ENCODE data around the gene TMCC3.

The TMCC3 gene

GRCh38 chr12:94663702-94664101, 13.3 kb upstream of the TMCC3 start:
- H3K4me3 ChIP-seq = no peak overlapping the region
- H3K36me3 ChIP-seq (replicated peaks) = no peaks in the 10 kb centered on the region
- DNase-seq (ENCODE audit: low spot score in 2 of 2) = no peak
- in situ Hi-C loops (cut with MboI; ENCODE audit: low sequenced_read_pairs) = no loop called here
- H3K27me3 ChIP-seq (ENCODE audit: low read depth) = no peaks in the 10 kb centered on the region
- peaks cover 12% of the 10 kb centered on the region for H3K4me1 ChIP-seq
- H3K9me3 ChIP-seq = no peaks in the 10 kb centered on the region

DNA sequence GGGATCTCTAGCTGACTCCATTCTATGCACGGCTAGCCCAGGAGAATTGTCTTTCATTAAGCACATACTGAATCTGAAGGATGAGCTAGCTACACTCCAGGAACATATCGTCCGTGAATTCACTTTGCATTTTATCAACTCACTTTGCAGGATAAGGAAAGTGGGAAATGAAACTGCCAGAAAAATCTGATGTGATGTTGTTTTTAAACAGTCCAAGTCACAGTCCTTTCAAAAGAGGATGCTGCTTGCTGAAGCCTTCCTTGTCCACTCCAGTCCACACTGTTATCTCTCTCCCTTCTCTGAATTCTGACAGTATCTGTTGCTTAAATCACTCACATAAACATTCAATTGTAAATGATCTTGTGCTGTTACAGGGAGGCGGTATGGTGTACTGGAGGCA, 12.7 kb upstream of the TMCC3 start:
- in situ Hi-C loops (cut with MboI; ENCODE audit: low sequenced_read_pairs) = no loop called here
- Histone ChIP-seq H3K9me3 (no peaks in the 10 kb centered on the region), H3K36me3 (replicated peaks) (no peaks in the 10 kb centered on the region), H3K27me3 (ENCODE audit: low read depth) (no peaks in the 10 kb centered on the region), H3K4me1 (peaks cover 12% of the 10 kb centered on the region), H3K4me3 (no peak overlapping the region)
- no peak for DNase-seq (ENCODE audit: low spot score in 2 of 2)

DNA sequence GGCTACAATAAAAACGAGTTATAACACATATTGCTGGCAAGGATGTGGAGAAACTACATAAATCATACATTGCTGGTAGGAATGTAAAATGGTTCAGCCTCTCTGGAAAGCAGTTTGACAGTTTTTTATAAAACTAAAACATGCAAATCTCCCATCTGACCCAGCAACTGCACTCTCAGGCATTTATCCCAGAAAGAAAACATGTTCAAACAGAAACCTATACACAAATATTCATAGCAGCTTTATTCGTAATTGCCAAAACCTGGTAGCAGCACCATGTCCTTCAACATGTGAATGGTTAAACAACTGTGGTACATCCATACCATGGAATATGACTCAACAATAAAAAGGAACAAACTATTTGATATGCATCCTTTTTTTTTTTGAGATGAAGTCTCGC, 10.1 kb upstream of the TMCC3 start:
- in situ Hi-C loops (cut with MboI; ENCODE audit: low sequenced_read_pairs) = no loop called here
- H3K4me3 ChIP-seq = no peak overlapping the region
- no peaks in the 10 kb centered on the region for H3K36me3 ChIP-seq (replicated peaks)
- H3K9me3 ChIP-seq = no peaks in the 10 kb centered on the region
- DNase-seq (ENCODE audit: low spot score in 2 of 2) = no peak
- H3K4me1 ChIP-seq = no peaks in the 10 kb centered on the region
- no peaks in the 10 kb centered on the region for H3K27me3 ChIP-seq (ENCODE audit: low read depth)

DNA sequence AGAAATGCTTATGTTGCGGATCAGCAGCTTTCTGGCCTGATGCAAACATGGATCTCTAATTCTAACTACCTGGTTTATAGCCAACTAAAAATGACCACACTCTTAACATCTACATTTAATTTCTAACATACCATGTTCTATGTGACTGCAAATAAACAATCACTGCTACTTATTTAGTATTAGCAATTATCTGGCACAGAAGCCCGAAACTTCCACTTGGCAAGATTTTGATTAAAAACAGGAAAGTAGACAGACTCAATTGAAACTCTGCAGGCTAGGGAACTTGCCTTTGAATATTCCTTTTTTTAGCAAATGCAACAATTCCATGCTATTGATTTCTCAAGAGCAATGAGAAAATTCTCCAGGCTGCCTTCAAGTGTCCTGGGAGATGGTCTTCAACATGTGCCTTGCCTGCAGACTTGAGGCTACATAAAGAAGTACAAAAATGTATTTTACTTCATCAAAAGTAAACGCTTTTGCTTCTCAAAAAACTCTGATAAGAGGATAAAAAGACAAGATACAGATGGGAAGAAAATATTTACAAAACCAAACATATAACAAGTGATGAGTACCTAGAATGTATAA, 9.1 kb upstream of the TMCC3 start:
- H3K36me3 ChIP-seq (replicated peaks) = no peaks in the 10 kb centered on the region
- no peak overlapping the region for H3K4me3 ChIP-seq
- in situ Hi-C loops (cut with MboI; ENCODE audit: low sequenced_read_pairs) = no loop called here
- H3K4me1 ChIP-seq = no peaks in the 10 kb centered on the region; the same call in 1 of the 2 replicates
- H3K27me3 ChIP-seq (ENCODE audit: low read depth) = no peaks in the 10 kb centered on the region
- DNase-seq (ENCODE audit: low spot score in 2 of 2) = no peak
- no peaks in the 10 kb centered on the region for H3K9me3 ChIP-seq

GRCh38 chr12:94658931-94659330, 8.6 kb upstream of the TMCC3 start:
- Histone ChIP-seq H3K4me1 (no peaks in the 10 kb centered on the region; the same call in 1 of the 2 replicates), H3K4me3 (no peak overlapping the region), H3K27me3 (ENCODE audit: low read depth) (no peaks in the 10 kb centered on the region), H3K36me3 (replicated peaks) (no peaks in the 10 kb centered on the region), H3K9me3 (no peaks in the 10 kb centered on the region)
- in situ Hi-C loops (cut with MboI; ENCODE audit: low sequenced_read_pairs) = no loop called here
- no peak for DNase-seq (ENCODE audit: low spot score in 2 of 2)

DNA sequence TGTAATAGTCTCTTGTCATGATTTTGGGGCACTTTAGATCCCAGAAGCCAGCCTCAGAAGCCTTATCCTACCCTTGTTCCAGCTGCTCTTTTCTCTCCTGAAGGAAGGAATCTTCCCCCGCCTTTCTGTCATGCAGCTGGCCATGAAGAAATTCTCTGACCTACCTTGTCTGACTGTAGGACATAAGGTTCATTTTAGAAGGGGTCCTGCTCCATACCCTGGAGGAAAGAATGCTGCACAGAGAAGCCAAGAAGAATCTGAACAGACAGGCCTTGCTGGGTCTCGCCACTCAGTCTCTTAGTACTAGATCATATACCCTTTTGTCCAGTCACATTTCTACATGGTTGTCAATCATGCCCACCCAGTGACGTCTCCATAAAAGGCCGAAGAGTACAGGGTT, 6.2 kb upstream of the TMCC3 start:
- no peak for DNase-seq (ENCODE audit: low spot score in 2 of 2)
- Histone ChIP-seq H3K4me3 (no peak overlapping the region), H3K4me1 (no peaks in the 10 kb centered on the region; the same call in 1 of the 2 replicates), H3K27me3 (ENCODE audit: low read depth) (no peaks in the 10 kb centered on the region), H3K9me3 (no peaks in the 10 kb centered on the region), H3K36me3 (replicated peaks) (no peaks in the 10 kb centered on the region)
- in situ Hi-C loops (cut with MboI; ENCODE audit: low sequenced_read_pairs) = no loop called here

DNA sequence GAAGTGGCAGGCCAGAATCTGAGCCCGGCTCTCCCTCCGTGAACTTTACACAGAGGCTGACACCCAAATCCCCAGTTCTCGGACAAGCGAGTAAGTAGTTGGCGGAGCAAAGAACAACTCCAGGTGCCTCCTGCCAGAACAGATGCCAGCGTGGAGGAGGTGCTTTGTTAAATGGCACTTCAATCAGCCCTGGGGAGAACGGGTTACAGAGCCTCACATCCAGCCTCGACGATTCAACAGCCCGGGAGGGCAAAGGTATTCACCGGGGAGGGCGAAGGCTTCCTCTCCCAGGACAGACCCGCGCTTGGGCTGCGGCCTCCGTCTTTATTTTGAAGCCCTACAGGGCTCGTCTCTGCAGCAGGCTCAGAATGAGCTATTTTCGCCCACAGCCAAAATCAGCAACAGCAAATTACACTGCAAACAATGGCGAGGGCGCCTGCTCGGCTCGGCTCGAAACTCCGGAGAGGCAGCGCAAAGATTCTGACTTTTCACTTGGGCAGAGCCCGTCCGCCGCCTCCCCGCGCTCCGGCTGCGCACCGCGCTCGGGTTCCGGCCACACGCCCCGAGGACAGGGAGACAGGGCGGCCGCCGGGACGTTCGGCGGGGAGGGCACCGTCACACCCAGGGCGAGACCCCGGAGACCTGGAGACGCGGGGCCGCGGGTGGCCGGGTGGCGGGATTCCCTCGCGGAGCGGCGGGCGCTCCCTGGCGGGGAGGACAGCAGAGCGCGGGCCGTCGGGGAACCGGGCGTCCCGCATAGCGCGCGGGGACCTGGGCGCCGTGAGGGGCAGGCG, 811 bp downstream of the TMCC3 start:
- DNase-seq (ENCODE audit: low spot score in 2 of 2) = peak in 1 of 2 experiments; percentile 64
- H3K9me3 ChIP-seq = no peaks in the 10 kb centered on the region; the same call in 1 of the 2 replicates
- H3K4me1 ChIP-seq = peaks cover 15% of the 10 kb centered on the region
- H3K36me3 ChIP-seq (replicated peaks) = no peaks in the 10 kb centered on the region; the same call in 1 of the 2 replicates
- in situ Hi-C loops (cut with MboI; ENCODE audit: low sequenced_read_pairs) = no loop called here
- H3K4me3 ChIP-seq = peak overlapping the region; percentile 59
- H3K27me3 ChIP-seq (ENCODE audit: low read depth) = no peaks in the 10 kb centered on the region

DNA sequence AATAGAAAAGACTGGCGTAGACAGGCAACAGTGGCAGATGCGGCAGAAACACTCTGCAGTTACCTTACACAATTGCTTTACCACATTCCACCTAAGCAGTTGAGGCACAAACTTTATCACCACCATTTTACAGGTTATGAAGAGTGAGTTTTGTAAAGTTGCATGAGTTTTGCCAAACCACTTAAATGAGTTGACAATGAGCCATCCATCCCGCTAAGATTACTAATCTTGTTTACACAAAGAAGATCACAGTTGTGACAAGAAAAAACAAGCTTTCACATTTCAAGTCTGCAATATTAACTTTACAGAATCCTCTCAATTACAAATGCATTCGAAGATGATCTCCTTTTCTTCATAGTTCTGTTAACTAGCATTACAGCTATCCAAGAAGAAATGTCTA, 1.8 kb downstream of the TMCC3 start:
- in situ Hi-C loops (cut with MboI; ENCODE audit: low sequenced_read_pairs) = no loop called here
- Histone ChIP-seq H3K36me3 (replicated peaks) (no peaks in the 10 kb centered on the region; the same call in 1 of the 2 replicates), H3K27me3 (ENCODE audit: low read depth) (no peaks in the 10 kb centered on the region), H3K4me3 (peak overlapping the region; percentile 59), H3K9me3 (no peaks in the 10 kb centered on the region; the same call in 1 of the 2 replicates), H3K4me1 (peaks cover 15% of the 10 kb centered on the region)
- DNase-seq (ENCODE audit: low spot score in 2 of 2) = no peak

DNA sequence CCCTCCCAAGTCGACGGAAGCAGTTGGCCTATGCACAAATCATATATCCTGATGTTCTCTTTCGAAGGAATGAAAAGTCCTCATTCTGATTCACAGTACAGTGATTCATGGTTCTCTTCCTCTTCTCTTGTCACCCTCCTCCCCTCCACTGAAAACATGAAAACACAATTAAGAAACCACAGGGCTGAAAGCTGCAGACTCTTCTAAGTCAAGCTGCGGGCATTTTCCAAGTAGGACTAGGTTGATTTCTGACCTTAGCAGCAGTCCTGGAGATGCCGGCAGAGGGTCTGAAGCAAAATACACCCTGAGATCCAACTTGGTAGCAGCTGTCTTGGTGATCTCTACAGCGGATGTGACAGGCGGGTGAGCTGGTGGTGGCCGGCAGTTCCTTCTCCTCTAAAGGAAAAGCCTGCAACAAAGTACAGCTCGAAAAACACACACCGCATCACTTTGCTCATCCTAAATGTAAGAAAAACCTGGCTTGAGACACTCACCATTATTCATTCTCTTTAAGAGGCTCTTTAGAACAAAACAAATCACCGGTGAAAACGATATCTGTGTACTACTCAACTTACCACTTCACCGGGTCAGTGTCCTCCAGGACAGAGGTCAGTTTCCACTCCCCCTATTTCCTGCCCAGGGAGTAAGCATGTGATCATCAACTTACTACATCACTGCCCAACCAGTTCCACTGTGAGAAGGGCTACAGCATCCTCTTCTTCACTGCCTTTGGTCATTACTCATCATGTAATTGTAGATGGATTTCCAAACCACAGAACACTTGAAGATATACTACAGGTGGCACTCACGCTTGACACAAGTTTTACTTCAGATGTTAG, 6.0 kb downstream of the TMCC3 start:
- DNase-seq (ENCODE audit: low spot score in 2 of 2) = no peak
- no peak overlapping the region for H3K4me3 ChIP-seq
- no peaks in the 10 kb centered on the region for H3K27me3 ChIP-seq (ENCODE audit: low read depth)
- peaks cover 15% of the 10 kb centered on the region for H3K4me1 ChIP-seq
- H3K36me3 ChIP-seq (replicated peaks) = no peaks in the 10 kb centered on the region; the same call in 1 of the 2 replicates
- in situ Hi-C loops (cut with MboI; ENCODE audit: low sequenced_read_pairs) = no loop called here
- H3K9me3 ChIP-seq = no peaks in the 10 kb centered on the region

- no peak for DNase-seq (ENCODE audit: low spot score in 2 of 2)
Measured at GRCh38 chr12:94643606-94644005, 6.8 kb downstream of the TMCC3 start.

DNA sequence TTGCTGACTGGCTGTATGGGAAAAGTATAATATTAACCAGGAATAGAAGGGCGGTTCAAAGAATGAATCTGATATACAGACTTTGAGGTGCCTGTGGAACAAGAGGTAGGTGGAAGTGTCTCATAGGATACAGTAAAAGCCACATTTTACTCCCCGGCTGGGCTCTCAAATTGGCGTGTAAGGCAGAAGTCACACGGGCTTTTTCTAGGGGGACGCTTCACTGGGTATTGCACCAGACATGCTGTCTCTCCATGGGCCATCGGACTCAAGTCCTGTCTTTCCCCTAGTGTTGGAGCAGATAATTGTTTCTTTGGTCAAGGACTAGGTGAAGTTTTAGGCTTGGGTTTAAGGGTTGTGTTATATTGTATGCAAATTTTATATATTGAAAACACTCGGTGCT, 9.1 kb downstream of the TMCC3 start:
- Histone ChIP-seq H3K27me3 (ENCODE audit: low read depth) (no peaks in the 10 kb centered on the region), H3K36me3 (replicated peaks) (no peaks in the 10 kb centered on the region; the same call in 1 of the 2 replicates), H3K9me3 (no peaks in the 10 kb centered on the region), H3K4me3 (no peak overlapping the region), H3K4me1 (no peaks in the 10 kb centered on the region)
- DNase-seq (ENCODE audit: low spot score in 2 of 2) = no peak
- in situ Hi-C loops (cut with MboI; ENCODE audit: low sequenced_read_pairs) = no loop called here

More at GRCh38 chr12:94643606-94644005, 6.8 kb downstream of the TMCC3 start:
- in situ Hi-C loops (cut with MboI; ENCODE audit: low sequenced_read_pairs) = no loop called here
- Histone ChIP-seq H3K4me1 (peaks cover 11% of the 10 kb centered on the region), H3K4me3 (no peak overlapping the region), H3K9me3 (no peaks in the 10 kb centered on the region), H3K27me3 (ENCODE audit: low read depth) (no peaks in the 10 kb centered on the region), H3K36me3 (replicated peaks) (no peaks in the 10 kb centered on the region; the same call in 1 of the 2 replicates)

DNA sequence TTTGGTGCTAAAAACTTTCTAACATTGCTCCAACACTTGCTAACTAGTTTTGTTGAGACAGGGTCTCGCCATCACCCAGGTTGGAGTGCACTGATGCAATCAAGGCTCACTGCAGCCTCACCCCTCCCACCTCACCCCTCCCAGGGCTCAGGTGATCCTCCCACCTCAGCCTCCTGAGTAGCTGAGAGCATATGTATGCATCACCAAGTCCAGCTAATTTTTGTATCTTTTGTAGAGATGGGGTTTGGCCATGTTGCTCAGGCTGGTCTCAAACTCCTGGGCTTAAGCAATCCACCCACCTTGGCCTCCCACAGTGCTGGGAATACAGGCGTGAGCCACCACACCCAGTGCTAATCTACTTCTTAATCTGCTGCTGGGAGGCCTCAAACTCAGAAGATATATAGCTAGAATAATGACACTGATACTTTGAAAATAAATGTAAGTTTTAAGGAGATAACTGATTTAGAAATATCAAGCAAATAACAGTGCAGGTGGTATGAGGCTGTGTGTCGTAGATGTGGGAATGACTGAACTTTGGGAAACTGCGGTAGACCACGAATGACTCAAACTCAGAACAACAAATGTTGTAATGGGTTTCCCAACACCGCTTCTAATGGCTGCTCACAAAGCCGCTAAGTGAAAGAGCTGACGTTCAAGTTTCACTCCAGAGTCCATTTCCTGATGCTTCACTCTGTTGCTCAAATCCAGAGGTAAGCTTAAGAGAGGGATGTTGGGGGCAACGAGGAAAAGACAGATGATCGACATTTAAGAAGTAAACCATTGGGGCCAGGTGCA, 10.0 kb downstream of the TMCC3 start:
- Histone ChIP-seq H3K4me1 (no peaks in the 10 kb centered on the region), H3K36me3 (replicated peaks) (no peaks in the 10 kb centered on the region; the same call in 1 of the 2 replicates), H3K4me3 (no peak overlapping the region), H3K9me3 (no peaks in the 10 kb centered on the region), H3K27me3 (ENCODE audit: low read depth) (no peaks in the 10 kb centered on the region)
- DNase-seq (ENCODE audit: low spot score in 2 of 2) = no peak
- in situ Hi-C loops (cut with MboI; ENCODE audit: low sequenced_read_pairs) = no loop called here

- no peak overlapping the region for H3K4me3 ChIP-seq
- H3K36me3 ChIP-seq (replicated peaks) = no peaks in the 10 kb centered on the region
- H3K4me1 ChIP-seq = no peaks in the 10 kb centered on the region; the same call in 1 of the 2 replicates
- no peaks in the 10 kb centered on the region for H3K27me3 ChIP-seq (ENCODE audit: low read depth)
- in situ Hi-C loops (cut with MboI; ENCODE audit: low sequenced_read_pairs) = no loop called here
- no peaks in the 10 kb centered on the region for H3K9me3 ChIP-seq
- DNase-seq (ENCODE audit: low spot score in 2 of 2) = no peak
Measured at GRCh38 chr12:94638521-94638920, 11.8 kb downstream of the TMCC3 start.
